ENCODE data around the gene NACAD.
"Not testable (repeated sequence)": the region's sequence is repeated elsewhere in the genome, so short reads cannot be mapped to it uniquely, and the experiment has no call there.

NACAD gene

DNA sequence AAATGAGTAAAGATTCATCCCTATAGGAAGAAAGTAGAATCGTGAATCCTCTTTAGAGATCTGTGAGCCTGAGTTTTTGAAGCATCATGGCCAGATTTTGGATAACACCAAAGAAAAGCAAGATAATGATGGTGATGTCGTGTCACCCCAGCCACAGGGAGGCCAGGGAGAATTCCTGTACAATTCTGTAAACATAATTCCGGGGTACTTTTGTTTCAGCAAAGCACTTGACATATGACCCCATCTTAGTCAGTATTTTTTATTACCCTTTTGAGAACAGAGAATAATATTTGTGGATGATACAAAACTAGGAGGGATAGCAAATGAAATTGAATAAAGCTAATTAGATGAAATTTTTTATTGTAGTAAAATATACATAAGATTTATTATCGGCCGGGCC is 33.8 kb downstream of the NACAD start:
- no peak for DNase-seq (ENCODE audit: low spot score)

DNA sequence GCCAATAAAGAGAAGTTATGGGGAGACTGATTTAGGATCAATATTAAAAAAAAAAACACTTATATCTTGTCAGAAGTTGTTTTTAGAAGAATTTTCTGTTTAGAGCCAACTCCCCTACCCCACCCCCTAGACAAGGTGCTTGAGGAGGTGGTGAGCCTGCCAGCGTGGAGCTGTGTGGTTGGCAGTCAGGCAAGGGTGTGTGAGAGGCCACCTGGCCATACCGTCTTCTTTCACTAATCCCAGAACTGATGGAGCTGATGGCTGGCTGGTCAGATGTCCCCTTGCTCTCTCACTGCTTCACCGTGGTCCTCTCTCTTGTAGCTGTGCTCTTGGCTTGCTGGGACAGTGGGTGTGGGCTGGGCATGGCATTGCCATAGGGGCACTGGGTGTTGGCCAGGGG is 34.3 kb downstream of the NACAD start:
- no peak for DNase-seq (ENCODE audit: low spot score)

DNA sequence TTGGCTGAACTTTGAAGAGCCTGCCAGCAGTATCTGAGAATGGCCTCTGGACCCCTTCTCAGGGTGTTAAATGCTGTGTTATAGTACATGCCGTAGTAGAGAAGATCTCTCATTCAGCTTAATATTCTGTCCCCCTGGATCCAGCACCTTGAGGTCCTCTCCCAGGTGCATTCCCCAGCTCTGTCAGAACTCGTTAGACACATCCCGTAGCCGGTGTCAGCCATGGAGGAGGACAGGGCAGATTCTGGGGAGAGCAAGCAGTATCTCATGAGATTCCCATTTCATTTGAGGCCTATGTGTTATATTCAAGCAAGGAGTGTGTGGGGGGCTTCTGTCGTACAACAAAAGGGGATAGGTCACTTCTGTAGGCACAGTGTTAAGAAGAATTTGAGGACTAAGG is 34.8 kb downstream of the NACAD start:
- DNase-seq (ENCODE audit: low spot score) = no peak

DNA sequence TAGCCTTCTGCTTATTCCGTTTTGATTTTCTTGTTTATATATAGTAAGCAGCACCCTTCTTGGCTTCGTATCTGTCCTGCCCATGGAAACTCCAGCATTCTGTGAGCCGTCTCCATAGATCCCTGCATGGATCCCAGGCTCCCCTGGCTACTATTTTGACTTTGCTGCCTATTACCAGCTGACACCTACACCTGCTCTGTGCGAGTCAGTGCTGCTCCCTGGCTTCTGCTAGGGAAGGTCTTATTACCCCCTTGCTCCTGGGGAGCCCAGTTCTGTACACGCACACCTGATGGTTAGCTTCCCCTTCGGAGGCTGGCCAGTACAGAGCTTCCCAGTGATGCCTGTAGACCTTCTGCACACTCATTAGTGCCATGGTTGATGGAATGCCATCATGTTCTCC is 35.4 kb downstream of the NACAD start:
- no peak for DNase-seq (ENCODE audit: low spot score)

DNA sequence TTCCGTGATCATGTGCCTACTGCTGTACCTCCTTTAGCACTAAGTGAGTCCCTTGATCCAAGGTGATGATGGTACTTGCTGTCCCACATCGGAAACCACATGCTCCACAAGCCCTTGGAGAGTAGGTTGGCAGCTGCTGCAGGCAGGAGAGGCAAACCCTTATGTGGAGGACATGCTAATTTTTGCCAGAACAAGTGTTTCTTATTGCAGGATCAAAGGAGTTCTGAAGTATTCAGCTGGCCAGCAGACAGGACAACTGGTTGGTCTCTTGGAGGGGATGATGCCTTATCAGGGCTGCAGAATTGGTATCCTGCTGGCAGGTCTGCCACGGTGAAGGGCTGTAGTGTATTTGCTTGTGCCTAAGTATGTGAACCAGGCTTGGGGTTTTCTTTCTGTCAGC is 36.8 kb downstream of the NACAD start:
- no peak for DNase-seq (ENCODE audit: low spot score)

DNA sequence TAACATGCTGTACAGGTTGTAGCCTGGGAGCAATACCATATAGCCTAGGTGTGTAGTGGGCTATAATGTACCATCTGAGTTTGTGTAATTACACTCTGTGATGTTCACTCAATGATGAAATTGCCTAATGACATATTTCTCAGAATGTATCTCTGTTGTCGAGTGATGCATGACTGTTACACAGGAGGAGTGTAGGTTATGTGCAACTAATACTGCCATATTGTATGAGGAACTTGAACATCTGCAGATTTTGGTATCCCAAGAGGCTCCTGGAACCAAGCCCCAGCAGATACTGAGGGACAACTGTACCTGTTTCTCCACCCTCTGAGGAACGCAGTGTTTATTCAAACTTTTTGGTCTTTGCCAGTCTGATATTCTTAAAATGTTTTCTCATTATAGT is 38.6 kb downstream of the NACAD start:
- no peak for DNase-seq (ENCODE audit: low spot score)

DNA sequence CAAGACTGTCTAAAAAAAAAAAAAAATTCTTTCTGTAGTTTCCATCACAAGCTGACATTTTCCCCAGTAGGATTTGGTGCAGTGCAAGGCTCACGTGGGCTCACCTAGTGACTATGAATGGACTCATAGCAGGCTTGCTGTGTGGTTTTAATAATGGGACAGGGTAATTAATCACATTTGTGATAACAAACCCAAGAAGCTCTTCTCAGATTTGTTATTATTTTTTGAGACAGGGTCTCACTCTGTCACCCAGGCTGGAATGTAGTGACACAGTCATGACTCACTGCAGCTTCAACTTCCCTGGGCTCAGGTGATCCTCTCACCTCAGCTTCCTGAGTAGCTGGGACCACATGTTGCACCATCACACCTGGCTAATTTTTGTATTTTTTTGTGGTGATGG is 40.0 kb downstream of the NACAD start:
- no peak for DNase-seq (ENCODE audit: low spot score)

DNA sequence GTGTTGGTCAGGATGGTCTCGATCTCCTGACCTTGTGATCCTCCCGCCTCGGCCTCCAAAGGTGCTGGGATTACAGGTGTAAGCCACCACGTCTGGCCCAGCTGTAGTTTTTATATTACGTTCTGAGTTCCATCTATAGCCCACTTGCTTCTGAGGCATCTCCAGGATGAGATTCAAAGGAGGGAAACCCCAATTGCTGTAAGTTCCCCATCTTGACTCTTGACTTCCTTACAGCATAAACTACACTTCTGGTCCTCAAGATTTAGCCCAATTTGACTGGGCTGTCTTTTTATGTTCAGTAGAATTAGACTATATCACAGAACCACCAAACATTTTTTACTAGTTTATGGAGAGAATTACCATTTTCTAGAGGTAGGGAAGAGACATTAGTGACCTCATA is 44.4 kb downstream of the NACAD start:
- DNase-seq (ENCODE audit: low spot score) = no peak

DNA sequence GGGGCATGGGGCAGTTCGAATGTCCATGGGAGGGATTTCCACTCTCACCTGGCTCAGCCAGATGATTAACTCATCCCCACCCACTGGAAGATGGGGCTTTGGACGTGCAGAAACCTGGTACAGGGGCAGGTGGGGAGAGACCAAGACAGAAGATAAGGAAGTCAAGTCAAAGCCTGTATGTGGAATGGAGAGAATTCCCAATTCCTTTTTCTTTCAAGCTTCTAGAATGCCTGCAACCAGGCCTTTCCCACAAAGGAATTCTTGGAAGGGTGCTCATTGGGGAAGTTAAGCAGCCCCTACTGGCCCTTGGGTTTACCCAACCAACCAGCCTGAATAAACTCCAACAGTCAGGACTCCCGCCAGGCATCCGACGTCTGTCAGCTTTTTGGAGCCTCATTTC is 49.7 kb downstream of the NACAD start:
- DNase-seq (ENCODE audit: low spot score) = no peak

DNA sequence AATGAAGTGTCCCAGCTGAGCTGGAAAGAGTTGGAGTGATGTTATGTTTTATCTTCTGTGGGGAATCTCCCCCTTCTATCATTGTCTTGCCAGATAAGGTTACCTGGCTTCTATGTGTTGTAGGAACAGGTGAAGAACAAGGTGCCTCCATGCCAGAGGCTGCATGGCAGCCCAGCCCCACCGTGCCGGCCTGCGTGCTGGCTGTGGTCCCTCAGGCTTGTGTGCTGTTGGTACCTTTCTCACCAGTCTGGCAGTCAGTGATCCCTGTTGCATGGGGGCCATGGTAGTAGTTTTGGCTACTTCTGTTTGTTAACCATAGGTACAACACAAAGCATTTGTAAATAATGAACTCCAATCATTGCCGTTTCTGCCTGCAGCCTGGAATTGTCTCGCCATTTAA is 50.9 kb downstream of the NACAD start:
- DNase-seq (ENCODE audit: low spot score) = no peak

DNA sequence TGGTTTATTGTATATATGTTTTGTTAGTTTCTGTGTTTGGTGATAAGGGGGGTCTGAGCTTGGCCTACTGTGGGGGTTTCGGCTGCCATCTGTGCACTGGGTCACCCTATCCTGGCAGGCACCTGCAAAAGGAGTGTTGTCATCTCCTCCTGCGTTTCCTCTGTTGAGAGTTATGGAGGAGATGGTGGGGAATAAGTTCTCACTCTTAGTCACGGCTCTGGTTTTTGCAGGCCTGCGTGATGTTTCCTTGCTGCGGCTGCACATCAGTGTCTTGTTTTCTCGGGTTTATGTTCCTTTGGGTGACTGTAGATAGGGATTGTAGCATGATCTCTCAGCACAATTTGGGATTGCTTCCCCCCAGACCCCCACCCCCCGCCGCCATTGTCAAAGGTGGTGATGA is 52.0 kb downstream of the NACAD start:
- no peak for DNase-seq (ENCODE audit: low spot score)

DNA sequence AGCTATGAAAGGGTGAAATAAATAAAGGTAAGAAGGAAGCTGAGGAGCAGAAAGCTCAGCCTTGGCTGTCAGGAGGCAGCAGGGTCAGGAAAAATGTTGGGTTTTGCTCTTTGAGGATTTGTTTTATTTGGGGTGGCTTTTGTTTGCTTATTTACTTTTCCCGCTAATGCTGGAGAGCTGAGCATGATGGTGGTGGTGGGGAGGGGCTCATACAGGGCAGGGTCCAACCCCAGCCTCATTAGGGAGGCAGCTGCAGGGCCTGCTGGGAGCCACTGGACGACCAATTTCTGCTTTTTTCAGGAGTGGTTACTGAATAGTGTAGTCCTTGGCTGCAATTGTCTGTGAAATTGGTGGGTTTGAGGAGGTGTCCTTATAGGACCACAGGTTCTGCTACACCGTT is 52.5 kb downstream of the NACAD start:
- no peak for DNase-seq (ENCODE audit: low spot score)

DNA sequence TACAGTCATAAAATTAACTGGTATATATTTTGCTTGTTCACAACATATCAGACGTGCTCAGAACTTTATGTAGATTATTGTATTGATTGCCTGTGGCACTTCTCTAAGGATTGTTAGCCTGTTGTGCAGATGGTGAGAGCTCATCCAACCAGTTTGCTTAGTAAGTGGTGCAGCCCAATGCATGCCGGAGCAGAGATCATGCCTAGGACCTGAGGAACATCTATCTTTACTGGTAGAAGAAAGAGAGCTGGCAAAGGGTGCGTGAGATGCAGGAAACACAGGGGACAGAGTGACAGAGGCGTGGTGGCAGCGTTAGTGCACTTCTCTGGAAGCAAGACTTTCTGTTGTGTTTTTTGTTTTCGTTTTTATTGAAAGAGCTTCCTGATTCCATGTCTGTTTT is 52.9 kb downstream of the NACAD start:
- DNase-seq (ENCODE audit: low spot score) = no peak

DNA sequence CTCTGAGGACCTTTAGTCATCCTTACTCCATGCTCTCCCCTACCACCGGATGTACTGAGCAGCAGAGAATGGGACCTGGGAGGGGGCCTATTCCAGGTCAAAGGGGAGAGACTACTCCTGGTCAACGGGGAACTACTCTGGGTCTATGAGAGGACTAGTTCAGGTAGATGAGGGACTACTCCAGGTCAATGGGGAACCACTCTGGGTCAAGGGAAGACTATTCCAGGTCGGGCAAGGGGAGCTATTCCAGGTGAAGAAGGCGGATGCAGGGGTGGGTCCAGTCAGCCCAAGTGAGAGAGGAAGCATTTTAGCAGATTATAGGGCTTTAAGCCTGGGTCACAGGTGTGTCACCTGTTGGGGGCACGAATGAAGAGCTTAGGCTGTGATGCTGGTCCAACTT is 53.4 kb downstream of the NACAD start:
- no peak for DNase-seq (ENCODE audit: low spot score)

DNA sequence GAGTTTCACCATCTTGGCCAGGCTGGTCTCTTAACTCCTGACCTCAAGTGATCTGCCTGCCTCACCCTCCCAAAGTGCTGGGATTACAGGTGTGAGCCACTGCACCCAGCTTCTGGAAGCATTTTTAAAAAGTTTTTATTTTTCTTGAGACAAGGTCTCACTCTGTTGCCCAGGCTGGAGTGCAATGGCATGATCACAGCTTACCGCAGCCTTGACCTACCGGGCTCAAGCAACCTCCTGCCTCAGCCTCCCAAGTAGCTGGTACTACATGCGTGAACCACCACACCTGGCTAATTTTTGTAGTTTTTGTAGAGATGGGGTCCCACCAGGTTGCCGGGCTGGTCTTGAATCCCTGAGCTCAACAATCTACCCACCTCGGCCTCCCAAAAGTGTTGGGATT is 54.1 kb downstream of the NACAD start:
- not testable (repeated sequence) for DNase-seq (ENCODE audit: low spot score)

DNA sequence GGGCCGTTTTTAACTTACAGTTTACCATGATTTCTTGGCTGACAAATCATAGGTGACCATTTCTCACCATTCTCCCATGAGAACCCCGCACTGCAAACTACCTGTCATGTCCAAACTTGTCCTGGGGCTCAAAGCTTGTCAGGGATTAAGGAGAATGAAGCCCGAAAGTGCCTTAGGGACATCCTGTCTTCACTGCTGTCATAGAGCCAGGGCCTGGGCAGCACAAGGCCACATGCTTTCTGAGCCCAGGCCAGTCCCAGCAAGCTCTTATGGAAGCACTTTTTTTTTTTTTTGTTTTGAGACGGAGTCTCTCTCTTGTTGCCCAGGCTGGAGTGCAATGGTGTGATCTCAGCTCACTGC is 54.9 kb downstream of the NACAD start:
- DNase-seq (ENCODE audit: low spot score) = no peak

DNA sequence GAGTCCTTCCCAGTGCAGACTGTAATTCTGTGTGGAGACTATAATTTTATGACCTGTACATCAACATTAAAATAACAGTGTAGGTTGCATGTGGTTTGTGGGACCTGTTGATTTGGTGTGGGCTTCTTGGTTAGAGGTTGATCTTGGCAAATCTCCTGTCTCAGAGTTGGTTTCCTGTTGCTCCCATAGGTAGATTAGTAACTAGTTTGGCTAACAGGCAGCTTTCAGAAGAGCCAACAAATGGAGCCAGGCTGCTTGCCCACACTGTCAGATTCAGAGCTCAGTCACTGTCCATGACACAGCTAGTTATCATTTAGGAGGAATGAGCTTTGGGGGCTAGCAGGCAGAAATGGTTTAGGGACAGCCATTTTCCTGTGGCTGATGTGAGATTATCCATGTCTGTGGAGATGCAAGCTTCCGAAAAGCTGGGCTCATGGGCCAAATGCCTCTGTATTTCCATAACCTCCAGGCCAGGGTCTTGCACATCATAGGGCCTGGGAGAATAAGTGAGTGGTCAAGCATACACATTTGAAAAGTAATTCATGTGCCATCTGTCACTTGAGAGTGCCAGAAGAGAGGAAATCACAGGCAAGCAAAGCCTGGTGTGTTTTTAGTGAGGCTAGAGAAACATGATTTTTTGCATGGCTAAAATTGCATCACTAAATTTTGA is 55.4 kb downstream of the NACAD start:
- no peak for DNase-seq (ENCODE audit: low spot score)

DNA sequence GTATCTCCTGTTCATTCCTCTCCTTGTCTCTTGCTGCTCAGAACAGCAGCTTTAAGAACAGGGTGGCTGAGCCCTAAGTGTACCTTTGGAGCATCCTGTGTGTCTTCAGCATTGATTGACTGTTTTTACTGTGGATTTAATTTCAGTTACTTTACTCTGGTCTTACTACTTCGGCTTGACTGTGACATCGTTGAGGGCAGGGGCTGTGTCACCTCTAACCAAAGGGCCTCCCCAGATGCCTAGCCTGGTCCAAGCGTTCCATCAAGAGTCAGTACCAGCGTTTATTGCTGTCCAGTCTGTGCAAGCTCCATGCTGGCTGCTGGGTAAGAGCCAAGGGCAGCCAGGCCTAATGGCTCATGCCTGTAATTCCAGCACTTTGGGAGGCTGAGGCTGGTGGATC is 56.3 kb downstream of the NACAD start:
- DNase-seq (ENCODE audit: low spot score) = no peak

DNA sequence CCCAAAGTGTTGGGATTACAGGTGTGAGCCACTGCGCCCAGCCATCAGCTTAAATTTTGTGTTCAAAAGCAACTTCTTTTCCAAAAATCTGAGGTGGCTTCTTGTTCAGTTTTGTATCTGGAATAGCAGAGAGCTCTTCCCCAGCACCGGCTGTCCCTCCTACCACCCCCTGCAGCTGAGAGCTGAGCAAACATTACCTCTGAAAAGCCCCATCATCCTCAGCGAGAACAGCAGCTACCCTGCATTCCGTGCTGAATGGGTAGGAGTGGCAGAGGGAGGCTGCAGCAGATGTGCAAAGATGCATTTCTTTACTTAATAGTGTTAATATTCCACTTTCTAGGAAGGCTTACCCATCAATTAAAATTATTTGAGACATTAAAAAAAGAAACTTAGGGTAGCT is 56.9 kb downstream of the NACAD start:
- no peak for DNase-seq (ENCODE audit: low spot score)

All from hematopoietic multipotent progenitor cell treated with erythropoietin and hydrocortisone succinate and interleukin-3 and kit ligand, for 15 days (in vitro differentiated cells).